Muscle layer of colon (tissue), 2 donors: Measurements from ENCODE around the gene IMMP2L.

Experiments used
- H3K27ac ChIP-seq: one replicate; pipeline ENCODE4 v1.7.0; 2013; ENCODE audit warnings: low read depth, mild to moderate bottlenecking, low read length, moderate library complexity
- H3K27me3 ChIP-seq, 2 donors: one replicate each; pipeline ENCODE4 v1.7.0; 2013; ENCODE audit warnings: low read length in 2 of 2, mild to moderate bottlenecking in 2 of 2; ENCODE audit not compliant: insufficient read depth in 2 of 2, control insufficient read depth in 1 of 2
- H3K36me3 ChIP-seq: one replicate; pipeline ENCODE4 v1.7.0; 2013; ENCODE audit warnings: mild to moderate bottlenecking, low read length; ENCODE audit not compliant: insufficient read depth
- H3K4me1 ChIP-seq: one replicate; pipeline ENCODE4 v1.7.0; 2013; ENCODE audit warnings: mild to moderate bottlenecking, low read length; ENCODE audit not compliant: insufficient read depth
- H3K4me3 ChIP-seq, 2 donors: one replicate each; pipeline ENCODE4 v1.7.0; 2013; ENCODE audit warnings: low read length in 2 of 2, low read depth in 1 of 2, mild to moderate bottlenecking in 1 of 2, moderate library complexity in 1 of 2
- H3K9ac ChIP-seq: one replicate; pipeline ENCODE4 v1.7.0; 2013; ENCODE audit warnings: low read length
- H3K9me3 ChIP-seq: one replicate; pipeline ENCODE4 v1.7.0; 2013; ENCODE audit warnings: mild to moderate bottlenecking, low read length
- donor health status: abdominal sarcoma.
- donor health status: Adenocarcinoma of cecum.

Gene IMMP2L

GRCh38 chr7:110922906-110923305 lies 639.4 kb downstream of the IMMP2L start:
- Histone ChIP-seq H3K27ac (no peak overlapping the region), H3K4me3 (no peak overlapping the region)

GRCh38 chr7:110921595-110922151 lies 640.6 kb downstream of the IMMP2L start:
- Histone ChIP-seq H3K9ac (no peak overlapping the region), H3K9me3 (no peaks in the 10 kb centered on the region), H3K4me1 (peaks cover 6% of the 10 kb centered on the region), H3K4me3 (no peak overlapping the region), H3K27me3 (no peaks in the 10 kb centered on the region), H3K27ac (no peak overlapping the region), H3K36me3 (no peaks in the 10 kb centered on the region)

More at GRCh38 chr7:110922906-110923305, 639.4 kb downstream of the IMMP2L start:
- H3K27me3 ChIP-seq: no peaks in the 10 kb centered on the region
- no peak overlapping the region for H3K9ac ChIP-seq
- no peaks in the 10 kb centered on the region for H3K9me3 ChIP-seq
- H3K4me1 ChIP-seq: peaks cover 6% of the 10 kb centered on the region
- no peaks in the 10 kb centered on the region for H3K36me3 ChIP-seq

- H3K4me3 ChIP-seq: no peak overlapping the region
- no peak overlapping the region for H3K9ac ChIP-seq
- no peaks in the 10 kb centered on the region for H3K27me3 ChIP-seq
- H3K36me3 ChIP-seq: no peaks in the 10 kb centered on the region
- H3K9me3 ChIP-seq: no peaks in the 10 kb centered on the region
- peaks cover 6% of the 10 kb centered on the region for H3K4me1 ChIP-seq
- no peak overlapping the region for H3K27ac ChIP-seq
These were observed 643.2 kb downstream of the IMMP2L start for GRCh38 chr7:110918949-110919548.

GRCh38 chr7:110914263-110914662 lies 648.0 kb downstream of the IMMP2L start:
- no peaks in the 10 kb centered on the region for H3K4me1 ChIP-seq
- H3K9me3 ChIP-seq: no peaks in the 10 kb centered on the region
- no peak overlapping the region for H3K4me3 ChIP-seq
- H3K36me3 ChIP-seq: no peaks in the 10 kb centered on the region
- H3K9ac ChIP-seq: no peak overlapping the region
- H3K27me3 ChIP-seq: no peaks in the 10 kb centered on the region
- no peak overlapping the region for H3K27ac ChIP-seq

GRCh38 chr7:110911632-110912031 lies 650.7 kb downstream of the IMMP2L start:
- Histone ChIP-seq H3K36me3 (no peaks in the 10 kb centered on the region), H3K4me3 (no peak overlapping the region), H3K9me3 (no peaks in the 10 kb centered on the region), H3K27me3 (no peaks in the 10 kb centered on the region), H3K9ac (no peak overlapping the region), H3K27ac (no peak overlapping the region), H3K4me1 (no peaks in the 10 kb centered on the region)

GRCh38 chr7:110909117-110909516 lies 653.2 kb downstream of the IMMP2L start:
- no peaks in the 10 kb centered on the region for H3K4me1 ChIP-seq
- H3K9ac ChIP-seq: no peak overlapping the region
- no peaks in the 10 kb centered on the region for H3K9me3 ChIP-seq
- no peaks in the 10 kb centered on the region for H3K27me3 ChIP-seq
- H3K36me3 ChIP-seq: no peaks in the 10 kb centered on the region
- H3K27ac ChIP-seq: no peak overlapping the region
- H3K4me3 ChIP-seq: no peak overlapping the region

GRCh38 chr7:110905773-110906566 lies 656.3 kb downstream of the IMMP2L start:
- Histone ChIP-seq H3K36me3 (no peaks in the 10 kb centered on the region), H3K27me3 (no peaks in the 10 kb centered on the region), H3K9ac (no peak overlapping the region), H3K4me1 (no peaks in the 10 kb centered on the region), H3K9me3 (no peaks in the 10 kb centered on the region), H3K4me3 (no peak overlapping the region), H3K27ac (no peak overlapping the region)

GRCh38 chr7:110898516-110898915 lies 663.8 kb downstream of the IMMP2L start:
- no peaks in the 10 kb centered on the region for H3K36me3 ChIP-seq
- no peak overlapping the region for H3K9ac ChIP-seq
- no peaks in the 10 kb centered on the region for H3K9me3 ChIP-seq
- no peaks in the 10 kb centered on the region for H3K4me1 ChIP-seq
- no peak overlapping the region for H3K4me3 ChIP-seq
- no peaks in the 10 kb centered on the region for H3K27me3 ChIP-seq
- H3K27ac ChIP-seq: no peak overlapping the region

- Histone ChIP-seq H3K9ac (no peak overlapping the region), H3K9me3 (no peaks in the 10 kb centered on the region), H3K27me3 (no peaks in the 10 kb centered on the region), H3K4me1 (no peaks in the 10 kb centered on the region), H3K27ac (no peak overlapping the region), H3K4me3 (no peak overlapping the region), H3K36me3 (no peaks in the 10 kb centered on the region)
These were observed 664.8 kb downstream of the IMMP2L start for GRCh38 chr7:110897538-110897937.

GRCh38 chr7:110894111-110894510 lies 668.2 kb downstream of the IMMP2L start:
- no peak overlapping the region for H3K9ac ChIP-seq
- no peaks in the 10 kb centered on the region for H3K9me3 ChIP-seq
- H3K27ac ChIP-seq: no peak overlapping the region
- no peaks in the 10 kb centered on the region for H3K4me1 ChIP-seq
- H3K4me3 ChIP-seq: no peak overlapping the region
- H3K36me3 ChIP-seq: no peaks in the 10 kb centered on the region
- no peaks in the 10 kb centered on the region for H3K27me3 ChIP-seq

- H3K9me3 ChIP-seq: no peaks in the 10 kb centered on the region
These were observed 671.1 kb downstream of the IMMP2L start for GRCh38 chr7:110891197-110891596.

More at GRCh38 chr7:110891197-110891596, 671.1 kb downstream of the IMMP2L start:
- Histone ChIP-seq H3K4me1 (no peaks in the 10 kb centered on the region), H3K36me3 (no peaks in the 10 kb centered on the region), H3K27me3 (no peaks in the 10 kb centered on the region), H3K4me3 (no peak overlapping the region), H3K9ac (no peak overlapping the region), H3K27ac (no peak overlapping the region)
